Activated CD4-positive, CD25-positive, alpha-beta regulatory T cell treated with anti-CD3 and anti-CD28 coated beads, Interleukin-2, amount 50 U/mL, for 24 hours (primary cell): ENCODE measurements around the gene AUTS2.
"Not testable (repeated sequence)": the region's sequence is repeated elsewhere in the genome, so short reads cannot be mapped to it uniquely, and the experiment has no call there.

Experiments used
- ATAC-seq, 2 donors: fragments of 150-1000 bp; cut with Tn5 transposase; one replicate each; pipeline ENCODE4 v1.10.0; 2021; ENCODE audit warnings: mild to moderate bottlenecking in 1 of 2, moderate library complexity in 1 of 2

Gene AUTS2

GRCh38 chr7:70573696-70574095, 975.4 kb downstream of the AUTS2 start:
- no peak for ATAC-seq

- no peak for ATAC-seq
These were observed 976.1 kb downstream of the AUTS2 start for GRCh38 chr7:70574314-70574834.

DNA sequence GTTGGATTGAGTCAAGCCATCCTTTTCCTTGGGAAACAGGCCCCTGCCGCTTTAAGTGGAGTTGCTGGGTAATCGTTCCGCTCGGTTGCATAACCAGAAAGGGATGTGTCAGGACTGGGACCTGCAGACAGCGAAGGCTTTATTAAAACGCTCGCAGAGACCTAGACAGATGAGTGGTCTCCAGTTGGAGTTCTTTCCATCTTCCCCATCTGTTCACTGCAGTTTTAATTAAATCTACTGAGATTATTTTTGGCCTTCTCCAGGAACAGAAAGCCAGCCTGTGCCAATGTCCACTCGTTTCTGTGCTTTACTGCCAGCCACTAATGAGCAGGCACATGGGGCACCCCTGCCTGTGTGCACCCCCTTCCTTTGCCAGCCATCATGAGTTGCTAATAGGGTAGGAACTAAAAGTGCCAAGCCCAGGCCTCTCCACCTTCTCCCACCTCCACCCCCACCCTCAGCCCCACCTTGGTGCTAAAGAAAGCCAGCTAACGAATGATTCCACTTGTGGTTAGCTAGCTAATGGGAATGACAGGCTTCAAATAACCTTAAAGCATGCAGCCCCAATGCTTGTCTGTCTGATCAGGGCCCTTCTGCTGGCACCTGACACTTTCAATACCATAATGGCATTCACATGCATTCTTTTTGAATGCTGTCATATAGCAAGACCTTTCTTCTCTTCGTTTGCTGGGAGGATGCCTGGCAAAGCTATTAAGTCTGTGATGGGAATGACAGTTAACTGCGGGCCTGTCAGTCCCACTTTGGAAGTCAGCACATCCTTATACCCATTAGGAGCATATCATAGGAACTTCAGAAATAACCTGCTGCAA, 976.9 kb downstream of the AUTS2 start:
- ATAC-seq = no peak

GRCh38 chr7:70577078-70577477, 978.8 kb downstream of the AUTS2 start:
- ATAC-seq = no peak

DNA sequence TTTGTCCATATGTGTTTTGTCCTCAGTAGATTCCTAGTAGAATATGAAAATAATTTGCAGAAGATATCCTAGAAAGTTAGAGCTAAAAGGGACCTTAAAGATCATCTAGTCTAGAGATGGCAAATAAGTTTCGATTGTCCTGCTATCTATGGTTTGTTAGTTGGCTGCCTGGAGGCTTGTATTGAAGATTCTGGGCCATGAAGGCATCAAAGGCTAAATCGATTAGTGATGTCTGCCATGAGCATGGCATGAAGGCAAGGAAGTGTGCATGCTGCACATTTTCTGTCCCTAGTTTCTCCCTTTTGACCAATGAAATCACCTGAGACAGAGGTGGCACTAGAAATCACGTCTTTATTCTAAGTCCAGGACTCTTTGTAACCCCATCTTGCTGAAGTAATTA, 979.9 kb downstream of the AUTS2 start:
- no peak for ATAC-seq

GRCh38 chr7:70579397-70580097, 981.3 kb downstream of the AUTS2 start:
- ATAC-seq = no peak

DNA sequence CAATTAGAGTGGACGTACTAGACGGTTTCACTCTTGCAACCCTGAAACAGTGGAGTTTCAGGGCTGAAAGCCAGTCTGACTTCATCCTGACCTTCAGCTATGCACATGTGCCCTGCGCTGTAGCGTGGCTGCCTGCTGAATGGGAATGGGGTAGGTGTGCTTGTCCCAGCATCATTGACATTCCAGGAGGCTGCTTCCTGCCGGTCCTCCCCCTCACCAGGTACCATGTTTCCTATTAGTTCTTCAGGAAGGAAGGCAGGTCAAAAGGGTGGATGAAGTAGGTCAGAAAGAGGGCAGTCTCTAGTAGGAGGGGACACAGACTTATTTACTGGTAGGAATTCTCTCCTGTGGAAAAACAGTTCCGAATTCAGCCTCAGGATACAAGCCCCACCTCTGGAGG, 981.9 kb downstream of the AUTS2 start:
- no peak for ATAC-seq

GRCh38 chr7:70582927-70583895, 984.9 kb downstream of the AUTS2 start:
- ATAC-seq = no peak

DNA sequence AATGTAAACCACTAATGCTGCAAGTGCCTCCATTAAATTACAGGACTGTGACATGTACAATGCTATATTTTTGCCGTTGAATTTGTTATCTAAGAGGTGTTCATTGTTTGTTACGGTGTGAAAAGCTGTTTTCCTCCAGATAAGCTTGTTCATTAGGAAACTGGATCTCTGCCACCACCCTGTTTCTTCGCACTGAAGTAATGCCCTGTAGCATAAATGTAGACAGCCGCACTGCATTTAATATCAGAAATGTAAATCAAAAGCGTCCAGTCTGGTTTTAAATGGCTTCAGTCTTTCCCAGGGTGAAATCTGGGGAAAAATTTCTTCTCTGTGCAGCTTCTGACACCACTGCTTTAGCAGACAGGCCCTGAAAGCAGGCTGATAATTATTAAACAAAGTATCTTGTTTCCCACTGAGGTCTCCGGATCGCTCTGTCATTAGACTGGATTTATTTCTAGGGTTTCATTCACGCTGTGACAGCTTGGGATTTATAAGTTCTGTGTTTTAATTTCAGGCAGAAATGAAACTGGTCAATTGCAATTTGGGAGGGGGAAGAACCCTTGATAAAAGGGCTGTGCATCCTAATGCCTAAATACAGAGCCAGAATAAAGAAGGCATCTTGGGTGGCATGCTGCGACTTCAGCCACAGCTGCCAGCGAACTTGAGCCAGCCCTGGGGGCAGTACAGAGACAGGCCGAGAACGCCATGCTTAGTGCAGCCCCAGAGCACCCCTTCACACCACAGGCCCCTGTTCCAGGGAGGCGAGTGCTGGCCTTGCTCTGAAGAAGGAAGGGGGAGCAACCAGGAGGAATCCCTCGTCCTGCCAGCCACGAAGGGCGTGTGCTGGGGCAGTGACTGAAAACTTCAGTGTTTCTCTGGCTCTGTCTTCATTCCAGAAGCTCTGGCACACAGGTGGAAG, 985.9 kb downstream of the AUTS2 start:
- no peak for ATAC-seq

GRCh38 chr7:70585071-70585470, 986.8 kb downstream of the AUTS2 start:
- no peak for ATAC-seq

DNA sequence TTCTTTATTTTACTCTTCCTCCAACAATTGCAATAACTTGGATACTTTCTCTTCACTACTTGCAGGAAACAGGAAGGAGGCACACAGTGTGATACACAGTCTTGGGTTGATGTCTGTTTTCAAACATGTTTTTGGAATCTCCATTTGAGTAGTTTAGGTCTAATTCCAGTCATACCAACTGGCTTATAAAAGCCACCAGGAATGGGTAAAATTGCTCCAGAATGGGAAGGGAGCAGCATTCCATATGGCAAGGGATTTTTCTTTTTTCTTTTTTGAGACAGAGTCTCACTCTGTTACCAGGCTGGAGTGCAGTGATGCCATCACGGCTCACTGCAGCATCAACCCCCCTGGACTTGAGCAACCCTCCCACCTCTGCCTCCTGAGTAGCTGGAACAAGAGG, 988.5 kb downstream of the AUTS2 start:
- no peak for ATAC-seq

GRCh38 chr7:70587739-70588138, 989.5 kb downstream of the AUTS2 start:
- no peak for ATAC-seq

- no peak for ATAC-seq
These were observed 990.1 kb downstream of the AUTS2 start for GRCh38 chr7:70588191-70588921.

DNA sequence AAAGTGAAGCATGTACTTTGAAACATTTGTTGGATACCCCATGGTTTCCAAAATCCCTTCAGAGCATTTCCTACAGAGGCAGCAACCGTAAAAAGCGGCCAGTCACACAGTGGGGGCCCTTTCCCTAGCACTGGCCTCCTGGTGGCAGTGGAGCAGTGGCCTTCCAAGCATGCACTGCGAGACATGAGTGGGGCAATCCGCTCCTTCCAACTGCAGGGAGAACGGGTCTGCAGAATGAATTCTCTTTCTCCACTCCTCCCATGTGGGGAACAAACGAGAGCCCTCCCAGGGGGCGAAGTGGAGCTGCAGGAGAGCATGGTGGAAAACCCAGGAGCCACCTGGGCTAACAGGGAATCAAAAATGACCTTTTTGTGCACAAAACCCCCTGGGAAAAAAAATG, 990.7 kb downstream of the AUTS2 start:
- no peak for ATAC-seq

DNA sequence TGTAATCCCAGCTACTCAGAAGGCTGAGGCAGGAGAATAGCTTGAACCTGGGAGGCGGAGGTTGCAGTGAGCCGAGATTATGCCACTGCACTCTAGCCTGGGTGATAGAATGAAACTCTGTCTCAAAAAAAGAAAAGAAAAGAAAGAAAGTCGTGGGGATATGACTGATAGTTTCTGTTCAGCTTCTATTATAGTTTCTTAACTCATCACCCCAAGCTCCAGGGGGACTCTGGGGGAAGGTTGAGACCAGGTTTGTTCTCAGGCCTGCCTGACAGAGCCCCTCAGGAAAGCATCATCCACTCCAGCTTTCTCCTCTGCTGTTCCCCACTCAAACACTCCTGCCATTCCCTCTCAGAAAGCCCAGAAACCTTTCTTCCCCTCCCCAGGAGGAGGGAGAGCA, 991.3 kb downstream of the AUTS2 start:
- no peak for ATAC-seq

- ATAC-seq = no peak
These were observed 992.0 kb downstream of the AUTS2 start for GRCh38 chr7:70590126-70590854.

GRCh38 chr7:70591643-70592042, 993.4 kb downstream of the AUTS2 start:
- ATAC-seq = no peak

- no peak for ATAC-seq
These were observed 993.9 kb downstream of the AUTS2 start for GRCh38 chr7:70592171-70592570.

GRCh38 chr7:70594170-70594569, 995.9 kb downstream of the AUTS2 start:
- no peak for ATAC-seq

DNA sequence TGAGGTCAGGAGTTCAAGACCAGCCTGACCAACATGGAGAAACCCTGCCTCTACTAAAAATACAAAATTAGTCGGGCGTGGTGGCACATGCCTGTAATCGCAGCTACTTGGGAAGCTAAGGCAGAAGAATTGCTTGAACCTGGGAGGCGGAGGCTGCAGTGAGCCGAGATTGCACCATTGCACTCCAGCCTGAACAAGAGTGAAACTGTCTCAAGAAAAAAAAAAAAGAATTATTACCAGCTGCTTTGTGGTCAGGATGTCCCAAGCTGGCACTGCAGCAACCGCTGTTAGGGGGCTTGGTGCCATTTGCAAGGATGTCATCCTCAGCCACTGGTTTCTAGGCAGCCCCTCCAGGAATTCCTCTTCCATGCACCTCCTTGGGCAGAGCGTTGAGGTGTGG, 996.6 kb downstream of the AUTS2 start:
- not testable (repeated sequence) for ATAC-seq
